RKO (cell line): ENCODE results near the gene SLC13A2.

Experiments used
- DNase-seq: peaks from one replicate; pipeline ENCODE4 v3.0.0-alpha.2; 2016; ENCODE audit warnings: low spot score

SLC13A2 gene

GRCh38 chr17:28471531-28472342 lies 1.7 kb upstream of the SLC13A2 start:
- no peak for DNase-seq

DNA sequence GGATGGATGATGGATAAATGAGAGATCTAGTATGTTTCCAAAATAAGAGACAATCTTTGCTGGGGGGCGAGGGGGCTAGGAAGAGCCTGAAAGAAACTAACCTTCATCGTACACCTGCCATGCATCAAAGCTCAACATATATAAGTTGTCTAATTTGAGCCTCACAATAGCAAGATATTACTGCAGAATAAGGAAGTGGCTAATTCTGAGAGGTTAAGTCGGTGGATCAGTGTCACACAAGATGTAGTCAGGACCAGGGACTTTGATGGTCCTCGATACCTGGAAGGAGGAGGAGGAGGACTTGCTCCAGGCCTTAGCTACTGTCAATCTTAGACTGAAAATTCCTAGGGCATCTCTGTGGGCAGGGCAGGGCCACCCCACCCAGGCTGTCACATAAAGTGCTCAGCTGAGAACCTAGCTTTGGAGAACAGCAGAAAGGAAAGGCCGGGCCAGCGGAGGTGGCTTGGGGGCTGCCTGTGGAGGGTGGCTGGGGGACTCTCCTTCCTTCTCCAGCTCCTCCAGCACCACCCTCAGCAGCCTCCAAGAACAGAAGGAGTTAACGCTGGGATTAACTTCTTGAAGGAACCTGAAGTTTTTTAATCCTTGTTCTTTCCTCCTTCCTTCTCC lies 460 bp upstream of the SLC13A2 start:
- DNase-seq, result no peak

- no peak for DNase-seq
Observed at GRCh38 chr17:28474111-28474531, 677 bp downstream of the SLC13A2 start.

GRCh38 chr17:28475151-28475900 lies 1.9 kb downstream of the SLC13A2 start:
- DNase-seq, result no peak

DNA sequence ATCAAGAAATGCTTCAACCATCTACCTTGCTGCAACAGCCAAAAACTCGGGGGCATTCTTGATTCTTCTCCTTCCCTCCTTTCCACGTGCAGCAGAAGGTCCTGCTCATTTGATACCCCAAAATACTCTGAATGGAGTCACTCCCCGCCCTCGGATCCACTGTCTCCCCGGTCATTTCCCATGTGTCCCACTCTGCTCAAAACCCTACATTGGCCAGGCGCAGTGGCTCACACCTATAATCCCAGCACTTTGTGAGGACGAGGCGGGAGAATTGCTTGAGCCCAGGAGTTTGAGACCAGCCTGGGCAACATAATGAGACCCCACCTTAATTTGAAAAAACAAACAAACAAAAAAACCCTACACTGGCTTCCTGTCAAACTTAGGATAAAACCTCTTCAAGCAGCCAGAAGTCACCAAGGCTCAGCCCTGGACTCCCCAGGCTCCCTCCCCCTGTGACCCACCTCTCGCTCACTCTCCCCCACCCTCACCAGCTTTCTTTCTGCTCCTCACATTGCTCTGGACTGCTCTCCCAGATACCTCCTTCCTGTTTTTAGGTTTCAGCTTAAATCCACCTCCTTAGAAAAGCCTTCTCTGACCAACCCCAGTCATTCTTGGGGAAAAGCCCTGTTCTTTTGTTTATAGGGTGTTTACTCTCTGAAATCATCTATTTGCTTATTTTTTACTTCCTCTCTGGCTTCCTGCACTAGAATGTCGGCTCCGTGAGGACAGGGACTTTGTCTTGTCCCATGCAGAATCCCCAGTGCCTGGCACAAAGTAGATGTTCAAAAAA lies 2.8 kb downstream of the SLC13A2 start:
- DNase-seq, result no peak

GRCh38 chr17:28477928-28478327 lies 4.5 kb downstream of the SLC13A2 start:
- DNase-seq, result no peak

- no peak for DNase-seq
Observed at GRCh38 chr17:28478712-28479615, 5.5 kb downstream of the SLC13A2 start.

- no peak for DNase-seq
Observed at GRCh38 chr17:28480278-28480677, 6.8 kb downstream of the SLC13A2 start.

DNA sequence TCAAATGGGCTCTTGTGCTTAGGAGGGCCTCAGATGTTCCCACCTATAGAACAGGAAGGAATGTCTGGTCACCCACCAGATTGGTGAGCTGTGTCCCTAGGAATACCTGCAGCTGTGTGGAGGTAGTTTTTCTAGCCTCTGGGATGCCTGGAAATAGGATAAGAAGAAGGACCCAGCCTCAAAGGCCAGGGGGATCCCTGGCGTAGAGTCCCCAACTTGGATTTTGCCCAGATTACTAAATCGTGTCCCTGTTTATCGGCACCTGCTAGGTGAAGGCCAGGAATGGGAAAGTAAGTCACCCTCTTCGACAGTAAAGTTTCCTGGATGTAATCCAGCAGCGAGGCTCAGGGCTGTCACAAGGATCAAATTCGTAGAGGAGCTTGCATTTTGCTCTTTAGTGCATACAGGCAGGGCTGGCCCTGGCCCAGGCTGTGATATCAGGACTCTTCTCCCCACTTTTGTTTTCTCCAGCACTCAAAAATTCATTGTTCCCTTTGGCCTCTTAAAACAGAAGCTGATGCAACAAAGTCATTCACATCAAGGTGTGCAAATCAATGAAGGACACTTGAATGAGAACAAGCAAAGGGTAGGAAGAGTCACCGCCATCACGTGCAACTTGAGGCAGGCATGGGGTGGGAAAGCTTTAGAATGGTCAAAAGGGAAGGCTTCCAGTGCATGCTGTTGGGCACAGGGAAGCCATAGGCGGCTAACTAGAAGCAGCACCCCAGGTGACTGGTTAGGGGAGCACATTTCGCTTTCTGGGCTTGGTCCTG lies 7.5 kb downstream of the SLC13A2 start:
- no peak for DNase-seq

DNA sequence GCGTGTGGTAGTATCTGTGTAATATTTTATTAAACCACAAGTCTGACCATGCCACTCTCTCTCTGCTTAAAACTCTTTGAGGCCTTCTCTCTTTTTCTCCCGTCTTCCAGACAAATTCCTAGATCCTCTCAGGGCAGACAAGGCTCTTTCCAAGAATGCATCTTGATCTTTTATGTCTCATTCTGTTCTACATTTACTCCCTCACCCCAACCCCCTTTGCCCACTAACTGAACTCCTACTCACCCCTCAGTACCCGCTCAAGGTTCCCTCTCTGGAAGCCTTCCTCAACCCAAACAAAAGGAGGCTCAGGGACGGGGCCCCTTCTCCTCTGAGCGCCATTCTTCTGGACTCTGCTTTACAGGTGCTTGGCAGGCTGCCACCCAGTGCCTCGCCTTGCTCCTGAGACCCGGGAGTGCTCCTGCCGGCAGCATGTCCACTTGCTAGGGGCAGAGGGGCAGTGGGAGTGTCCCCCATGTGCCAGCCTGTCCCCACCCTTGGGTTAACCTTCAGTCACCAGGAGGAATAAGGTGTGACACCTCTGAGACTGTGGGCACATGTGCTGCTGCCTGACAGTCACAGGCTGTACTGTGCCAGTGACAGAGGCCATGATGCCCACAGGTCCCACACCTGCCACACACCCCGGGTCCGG lies 9.2 kb downstream of the SLC13A2 start:
- DNase-seq, result no peak

GRCh38 chr17:28484296-28484695 lies 10.9 kb downstream of the SLC13A2 start:
- no peak for DNase-seq

DNA sequence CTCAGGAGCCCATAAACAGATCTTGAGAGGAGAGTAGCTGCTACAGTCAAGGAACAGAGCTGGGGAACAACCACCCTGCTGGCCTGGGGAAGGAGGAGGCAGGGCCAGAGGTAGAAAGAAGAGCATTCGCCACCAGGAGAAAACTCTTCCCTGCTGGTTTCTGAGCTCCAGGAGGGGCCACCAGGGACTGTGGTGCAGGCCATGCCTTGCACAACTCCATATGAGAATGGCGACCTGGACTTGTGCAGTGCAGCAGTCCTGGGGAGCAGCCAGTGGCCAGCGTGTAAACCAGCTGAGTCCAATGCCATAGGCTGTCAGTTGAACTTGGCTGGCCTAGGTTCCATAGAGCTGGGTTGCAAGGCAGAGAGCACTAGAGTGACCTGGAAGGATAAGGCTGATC lies 11.6 kb downstream of the SLC13A2 start:
- no peak for DNase-seq

DNA sequence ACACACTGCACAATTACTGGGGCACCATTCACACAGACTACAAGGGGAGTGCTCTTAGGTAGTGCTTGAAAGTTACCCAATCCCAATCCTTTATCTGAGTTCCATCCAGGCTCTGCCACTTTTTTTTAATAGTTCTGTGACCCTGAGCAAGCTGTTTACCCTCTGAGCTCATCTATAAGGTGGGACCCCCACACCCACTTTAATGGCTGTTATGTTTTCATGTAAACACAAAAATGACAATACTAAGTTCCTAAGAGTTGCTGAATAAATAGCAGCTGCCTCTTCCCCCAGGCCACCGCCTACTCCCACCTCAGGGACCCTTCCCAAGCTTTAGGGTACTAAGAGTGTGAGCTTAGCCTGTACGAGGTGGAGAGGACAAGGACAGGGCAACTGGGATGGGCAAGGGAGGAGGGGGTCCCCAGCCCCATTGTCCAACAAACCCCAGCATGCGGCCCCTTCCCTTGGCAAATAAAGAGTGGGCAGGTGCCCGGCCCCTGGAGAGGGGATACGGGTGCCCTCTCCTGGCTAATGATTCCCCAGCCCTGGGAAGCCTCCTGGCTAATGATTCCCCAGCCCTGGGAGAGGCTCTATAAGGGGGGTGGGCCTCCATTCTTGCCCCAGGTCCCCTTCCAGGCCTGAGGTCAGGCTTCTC lies 14.6 kb downstream of the SLC13A2 start:
- no peak for DNase-seq

GRCh38 chr17:28488533-28489276 lies 15.3 kb downstream of the SLC13A2 start:
- no peak for DNase-seq

DNA sequence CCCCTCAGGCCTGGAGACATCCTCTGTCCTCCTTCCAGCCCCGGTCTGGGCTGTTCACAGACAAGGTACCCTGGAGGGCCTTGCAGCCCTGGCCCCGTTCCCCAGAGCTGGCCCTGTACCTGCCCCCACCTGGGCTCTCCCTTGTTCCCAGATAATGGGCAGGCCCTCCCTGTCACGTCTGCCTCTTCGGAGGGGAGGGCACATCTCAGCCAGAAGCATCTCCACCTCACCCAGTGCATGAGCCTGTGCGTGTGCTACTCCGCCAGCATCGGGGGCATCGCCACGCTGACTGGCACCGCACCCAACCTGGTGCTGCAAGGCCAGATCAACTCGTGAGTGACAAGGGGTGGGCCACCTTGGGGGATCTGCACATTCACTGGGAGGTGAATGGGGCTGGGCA lies 17.8 kb downstream of the SLC13A2 start:
- DNase-seq, result no peak

- no peak for DNase-seq
Observed at GRCh38 chr17:28491860-28492259, 18.4 kb downstream of the SLC13A2 start.

GRCh38 chr17:28492352-28493310 lies 19.2 kb downstream of the SLC13A2 start:
- no peak for DNase-seq
